Left hindlimb (tissue), 1 donor: ENCODE results near the gene SLC25A14.
A peak's percentile ranks its signal among the peaks of the same experiment; 100 is the strongest.
"Not testable (repeated sequence)": the region's sequence is repeated elsewhere in the genome, so short reads cannot be mapped to it uniquely, and the experiment has no call there.

ENCODE experiments used
- DNase-seq: peaks from one replicate; pipeline ENCODE4 v3.0.0-alpha.2; 2018

The SLC25A14 gene, protein sequence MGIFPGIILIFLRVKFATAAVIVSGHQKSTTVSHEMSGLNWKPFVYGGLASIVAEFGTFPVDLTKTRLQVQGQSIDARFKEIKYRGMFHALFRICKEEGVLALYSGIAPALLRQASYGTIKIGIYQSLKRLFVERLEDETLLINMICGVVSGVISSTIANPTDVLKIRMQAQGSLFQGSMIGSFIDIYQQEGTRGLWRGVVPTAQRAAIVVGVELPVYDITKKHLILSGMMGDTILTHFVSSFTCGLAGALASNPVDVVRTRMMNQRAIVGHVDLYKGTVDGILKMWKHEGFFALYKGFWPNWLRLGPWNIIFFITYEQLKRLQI

DNA sequence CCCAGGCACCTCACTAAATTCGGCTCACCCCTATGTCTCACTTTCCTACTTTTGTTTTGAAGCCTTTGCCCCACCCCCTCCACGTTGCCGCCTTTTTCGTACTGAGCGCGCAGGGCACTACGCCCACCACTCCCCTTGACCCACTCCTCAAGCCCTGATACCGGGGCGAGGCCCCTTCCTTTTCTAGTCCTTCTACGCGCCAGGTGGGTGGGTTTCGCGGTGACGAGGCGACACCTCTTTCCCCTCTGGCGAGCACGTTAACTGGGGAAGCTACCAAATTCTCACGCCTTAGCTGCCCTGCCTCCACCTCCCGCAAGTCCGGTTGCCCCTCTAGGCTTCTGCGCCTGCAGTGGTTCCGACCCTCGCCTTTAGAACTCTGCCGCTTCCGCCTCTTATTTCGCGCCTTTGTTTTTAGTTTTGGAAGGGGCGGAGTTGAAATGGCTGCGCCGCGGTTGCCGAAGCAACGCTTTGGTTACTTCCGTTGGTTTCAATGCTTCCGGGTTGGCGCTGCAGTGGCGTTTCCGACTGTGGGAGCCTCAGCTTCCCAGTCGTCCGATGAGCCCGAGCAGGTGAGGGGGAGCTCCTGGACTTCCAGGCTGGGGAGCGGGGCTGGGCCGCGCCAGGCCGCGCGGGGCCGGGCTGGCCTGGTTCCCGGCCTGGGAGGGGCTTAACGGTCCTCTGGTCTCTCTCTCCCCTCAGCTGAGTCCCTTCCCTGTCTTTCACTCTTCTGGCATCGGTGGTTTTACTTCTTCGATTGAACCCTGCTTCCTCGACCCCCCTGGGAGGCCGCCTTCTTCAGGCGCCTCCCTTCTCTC lies at the start of gene SLC25A14:
TSS of gene SLC25A14 (plus strand) at position 512 of the 815 bp plus-strand sequence. CDS start 360 bp downstream, outside the sequence.
- DNase-seq: peak; percentile 86

DNA sequence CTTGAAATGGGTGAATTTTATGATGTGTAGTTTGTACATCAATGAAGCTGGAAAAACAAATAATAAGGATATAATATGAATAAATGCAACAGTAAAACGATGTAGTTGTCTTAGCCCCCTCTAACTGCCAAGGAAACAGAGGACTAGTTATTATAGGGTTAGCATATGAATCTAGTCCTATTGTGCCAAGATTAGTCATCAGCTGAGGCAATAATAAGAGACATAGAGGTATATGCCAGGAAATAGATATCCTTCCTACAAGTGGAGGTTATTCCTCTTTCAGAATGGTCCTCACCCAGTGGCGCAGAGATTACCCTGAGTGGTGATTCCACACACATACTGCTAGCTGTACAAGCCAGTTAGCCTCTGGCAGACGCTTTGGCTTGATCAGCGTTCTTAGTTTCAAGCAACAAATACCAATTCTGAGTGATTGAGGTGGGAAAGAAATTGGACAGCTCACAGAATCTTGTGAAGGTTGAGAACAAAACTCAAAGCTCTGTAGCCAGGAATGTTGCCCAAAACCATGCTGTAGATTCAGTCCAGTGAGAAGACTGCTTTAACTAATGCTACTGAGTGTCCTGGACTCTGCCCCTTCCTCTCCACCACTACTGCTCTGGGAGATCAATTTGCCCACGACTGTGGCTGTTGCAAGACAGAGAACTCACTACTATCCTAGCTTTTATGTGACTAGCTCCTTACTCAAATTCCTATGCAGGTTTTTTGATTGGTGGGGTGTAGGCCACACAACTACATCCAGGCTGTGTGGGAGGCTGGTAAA lies 44.0 kb upstream of the SLC25A14 start:
- no peak for DNase-seq

DNA sequence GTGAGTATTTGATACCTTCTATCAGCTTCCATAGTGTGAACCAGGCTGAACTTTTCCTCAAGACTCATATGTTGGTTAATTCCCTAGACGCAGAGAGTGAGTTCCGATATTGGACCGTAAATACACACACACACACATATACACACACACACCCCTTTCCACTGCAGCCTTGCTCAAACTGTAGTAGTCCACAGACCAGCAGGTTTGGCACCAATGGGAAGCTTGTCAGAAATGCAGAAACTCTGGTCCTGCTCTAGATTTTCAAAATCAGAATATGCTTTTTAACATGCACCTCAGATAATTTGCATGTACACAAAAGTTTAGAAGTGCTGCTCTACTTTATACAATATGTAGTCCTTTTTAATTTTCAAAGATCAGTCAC lies 43.4 kb upstream of the SLC25A14 start:
- no peak for DNase-seq

DNA sequence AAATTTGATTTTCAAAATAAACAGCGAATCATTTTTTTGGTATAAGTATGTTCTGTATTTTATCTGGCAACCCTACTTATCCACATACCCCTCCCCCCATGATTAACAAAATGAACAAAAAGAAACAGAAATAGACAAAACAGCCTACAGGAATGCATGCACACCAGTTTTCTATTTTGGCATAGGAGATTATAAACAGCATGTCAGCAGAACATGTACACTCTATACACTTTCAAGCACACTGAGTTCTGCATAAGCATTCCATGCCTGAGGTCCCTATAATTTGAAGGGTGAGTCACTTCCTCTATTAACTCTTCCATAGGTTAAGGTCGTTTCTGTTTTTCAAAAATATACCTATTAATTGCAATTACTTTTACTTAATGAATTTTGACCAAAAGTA lies 43.0 kb upstream of the SLC25A14 start:
- no peak for DNase-seq

DNA sequence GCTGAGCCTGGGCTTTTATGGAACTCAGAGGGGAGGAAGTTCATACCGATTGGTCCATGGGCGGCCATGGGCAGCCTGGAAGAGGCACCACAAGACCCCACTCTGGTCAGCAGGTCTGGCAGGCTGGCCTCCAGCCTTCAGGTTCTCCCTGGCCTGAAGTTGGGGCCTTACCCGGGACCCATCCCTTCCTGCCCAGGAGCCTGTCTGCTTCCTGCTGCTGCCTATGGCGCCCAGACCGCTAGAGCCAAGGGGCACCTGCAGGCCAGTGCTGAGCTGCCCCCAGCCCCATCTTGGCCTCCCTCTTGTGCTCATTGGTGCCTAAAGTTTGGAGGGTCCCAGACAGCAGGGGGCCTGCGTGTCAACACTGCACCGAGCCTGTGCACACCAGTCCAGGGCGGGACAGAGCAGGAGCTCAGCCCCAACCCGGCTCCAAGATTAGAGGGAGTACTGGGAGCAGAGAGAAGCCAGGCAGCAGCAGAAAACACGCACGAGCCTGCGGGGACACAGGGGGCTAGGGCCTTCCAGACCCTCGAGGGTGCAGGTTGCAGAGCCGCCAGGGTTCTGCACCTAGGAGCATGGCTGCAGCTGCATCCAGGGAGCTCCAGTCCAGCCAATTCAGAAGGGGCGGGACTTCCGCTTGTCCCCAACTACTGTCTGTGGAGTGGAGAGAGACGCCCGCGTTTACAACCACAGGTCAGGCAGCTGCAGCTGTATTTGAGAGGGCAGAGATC lies 40.3 kb upstream of the SLC25A14 start:
- DNase-seq: no peak

DNA sequence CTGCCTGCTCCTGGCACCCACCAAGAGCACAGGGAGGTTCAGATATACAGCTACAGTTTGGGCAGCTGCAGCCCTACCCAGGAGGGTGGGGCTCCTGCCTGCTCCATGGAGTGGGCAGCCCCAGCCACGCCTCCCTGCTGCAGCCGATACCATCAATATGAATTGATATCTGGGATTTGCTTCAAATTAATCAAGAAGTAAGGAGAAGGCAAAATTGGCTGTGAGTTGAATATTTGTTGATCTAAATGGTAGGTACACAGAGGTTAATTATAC lies 39.8 kb upstream of the SLC25A14 start:
- no peak for DNase-seq

DNA sequence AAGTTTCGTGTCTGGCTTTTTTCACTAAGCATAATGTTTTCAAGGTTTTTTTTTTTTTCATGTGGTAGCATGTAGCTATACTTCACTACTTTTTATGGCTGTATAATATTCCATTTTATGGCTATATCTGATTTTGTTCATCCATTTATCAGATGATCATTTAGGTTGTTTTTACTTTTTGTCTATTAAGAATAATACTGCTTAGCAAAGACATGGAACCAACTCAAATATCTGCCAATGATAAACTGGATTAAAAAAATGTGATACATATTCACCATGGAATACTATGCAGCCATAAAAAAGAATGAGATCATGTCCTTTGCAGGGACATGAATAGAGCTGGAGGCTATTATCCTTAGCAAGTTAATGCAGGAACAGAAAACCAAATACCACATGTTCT lies 38.3 kb upstream of the SLC25A14 start:
- DNase-seq: no peak

DNA sequence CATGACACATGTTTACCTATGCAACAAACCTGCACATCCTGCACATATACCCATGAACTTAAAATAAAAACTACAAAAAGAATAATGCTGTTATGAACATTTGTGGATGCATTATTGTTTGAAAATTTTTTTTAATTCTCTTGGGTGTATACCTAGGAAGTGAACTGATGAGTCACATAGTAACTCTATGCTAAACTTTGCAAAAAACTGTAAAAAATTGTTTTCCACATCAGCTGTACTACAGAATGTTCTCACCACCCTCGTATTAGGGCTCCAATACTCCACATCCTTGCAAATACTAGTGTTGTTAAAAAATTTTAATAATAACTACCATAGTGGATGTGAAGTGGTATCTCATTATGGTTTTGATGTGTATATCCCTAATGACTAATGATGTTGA lies 37.7 kb upstream of the SLC25A14 start:
- no peak for DNase-seq

DNA sequence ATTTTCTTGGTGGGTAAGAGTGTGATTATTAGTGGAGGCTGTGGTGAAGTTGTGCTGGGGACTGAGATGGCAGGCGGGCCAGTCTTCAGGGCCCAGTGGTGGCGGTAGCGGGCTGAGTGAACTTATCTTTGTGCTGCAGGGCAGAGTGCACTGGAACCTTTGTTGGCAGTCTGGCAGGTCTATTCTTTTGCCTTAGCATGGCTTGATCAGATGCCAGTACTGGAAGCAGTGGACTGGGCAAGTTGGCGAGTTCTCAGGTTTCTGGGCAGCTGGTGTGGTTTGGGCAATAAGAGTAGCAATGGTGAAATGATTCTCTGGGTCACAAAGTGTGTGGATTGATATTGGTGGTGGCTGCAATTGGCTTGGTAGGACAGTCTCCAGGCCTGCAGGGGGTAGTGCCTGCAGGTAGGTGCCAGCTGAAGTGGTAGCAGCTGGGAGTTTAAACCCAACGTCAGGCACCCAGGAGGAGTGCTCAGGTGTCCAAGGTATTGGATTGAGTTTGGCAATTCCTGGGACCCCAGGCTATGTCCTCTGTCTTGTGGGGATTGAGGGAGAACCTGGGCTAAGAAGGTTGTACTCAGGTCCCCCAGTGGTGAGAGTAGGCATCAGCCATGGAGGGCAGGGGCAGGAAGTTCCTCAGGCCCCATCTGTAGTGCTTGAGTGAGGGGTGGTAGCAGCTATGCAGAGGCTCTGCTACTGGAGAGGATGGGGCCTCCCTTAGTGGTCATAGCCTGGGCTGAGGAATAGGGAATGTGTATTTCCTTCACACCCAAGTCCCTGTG lies 34.9 kb upstream of the SLC25A14 start:
- no peak for DNase-seq

DNA sequence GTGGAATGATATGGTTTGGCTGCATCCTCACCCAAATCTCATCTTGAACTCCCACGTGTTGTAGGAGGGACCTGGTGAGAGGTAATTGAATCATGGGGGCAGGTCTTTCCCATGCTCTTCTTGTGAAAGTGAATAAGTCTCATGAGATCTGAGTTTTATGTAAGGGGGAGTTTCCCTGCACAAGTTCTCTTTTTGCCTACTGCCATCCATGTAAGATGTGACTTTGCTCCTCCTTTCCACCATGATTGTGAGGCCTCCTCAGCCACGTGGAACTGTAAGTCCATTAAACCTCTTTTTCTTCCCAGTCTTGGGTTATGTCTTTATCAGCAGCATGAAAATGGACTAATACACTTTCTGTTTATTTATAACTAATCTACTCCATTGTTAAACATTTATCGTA lies 19.8 kb upstream of the SLC25A14 start:
- DNase-seq: not testable (repeated sequence)

DNA sequence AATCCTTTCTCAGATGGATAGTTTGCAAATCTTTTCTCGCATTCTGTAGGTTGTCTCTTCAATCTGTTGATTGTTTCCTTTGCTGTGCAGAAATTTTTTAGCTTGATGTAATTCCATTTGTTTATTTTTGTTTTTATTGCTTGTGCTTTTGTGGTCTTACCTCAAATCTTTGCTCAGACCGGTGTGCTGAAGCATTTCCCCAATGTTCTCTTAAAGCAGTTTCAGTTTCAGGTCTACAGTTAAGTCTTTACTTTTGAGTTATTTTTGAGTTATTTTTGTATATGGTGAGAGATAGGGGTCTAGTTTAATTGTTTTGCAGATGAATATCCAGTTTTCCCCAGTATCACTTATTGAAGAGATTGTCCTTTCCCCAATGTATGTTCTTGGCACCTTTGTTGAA lies 18.2 kb upstream of the SLC25A14 start:
- DNase-seq: no peak

DNA sequence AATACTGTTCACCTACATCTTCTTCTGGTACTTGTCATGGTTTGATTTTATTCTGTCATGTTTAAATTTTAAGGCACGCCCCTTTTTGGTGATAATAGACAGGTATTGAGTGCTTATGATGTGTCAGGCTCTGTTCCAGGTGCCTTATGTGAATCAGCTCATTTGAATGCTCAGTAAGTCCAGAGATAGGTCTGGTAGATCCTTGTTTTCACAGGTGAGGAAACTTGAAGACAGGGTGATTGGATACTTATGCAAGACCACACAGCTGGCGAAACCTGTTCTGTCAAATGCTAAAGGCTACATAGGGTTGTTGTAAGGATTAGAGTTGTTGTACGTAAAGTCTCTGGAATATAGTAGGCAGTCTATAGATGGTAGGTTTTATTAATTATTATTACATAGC lies 9.6 kb upstream of the SLC25A14 start:
- no peak for DNase-seq

DNA sequence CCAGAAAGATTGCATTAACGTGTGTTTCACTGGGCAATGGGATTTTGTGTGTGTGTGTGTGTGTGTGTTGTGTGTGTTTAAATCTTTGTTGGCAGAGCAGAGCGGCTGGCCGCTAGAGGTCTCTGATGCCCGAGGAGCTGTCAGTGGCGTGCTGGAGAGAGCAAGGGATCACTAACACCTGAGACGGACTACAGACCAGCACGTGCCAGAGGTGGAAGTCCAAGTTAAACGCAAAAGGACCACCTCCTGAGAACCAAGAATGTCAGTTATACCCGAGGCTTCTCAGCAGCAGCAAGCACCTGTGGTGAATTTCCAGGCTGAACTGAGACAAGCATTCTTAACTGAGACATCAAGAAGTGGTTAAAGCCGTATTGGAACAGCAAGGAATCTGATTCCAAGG lies 9.0 kb upstream of the SLC25A14 start:
- peak; percentile 37 for DNase-seq

DNA sequence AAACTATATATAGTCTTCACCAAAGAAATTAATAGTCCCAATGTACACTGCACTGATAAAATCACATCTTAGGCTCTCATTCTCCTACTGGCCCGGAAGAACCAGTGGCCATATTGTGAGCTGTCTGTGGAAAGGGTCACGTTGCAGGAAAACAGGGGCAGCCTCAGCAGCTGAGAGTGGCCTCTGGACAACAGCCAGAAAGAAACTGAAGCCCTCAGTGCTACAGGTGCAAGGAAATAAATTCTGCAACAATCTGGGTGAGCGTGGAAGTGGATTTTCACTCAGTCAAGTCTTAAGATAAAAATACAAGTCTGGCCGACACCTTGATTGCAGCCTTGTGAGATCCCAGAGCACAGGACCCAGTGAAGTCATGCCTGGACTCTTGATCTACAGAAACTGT lies 3.2 kb upstream of the SLC25A14 start:
- DNase-seq: no peak

DNA sequence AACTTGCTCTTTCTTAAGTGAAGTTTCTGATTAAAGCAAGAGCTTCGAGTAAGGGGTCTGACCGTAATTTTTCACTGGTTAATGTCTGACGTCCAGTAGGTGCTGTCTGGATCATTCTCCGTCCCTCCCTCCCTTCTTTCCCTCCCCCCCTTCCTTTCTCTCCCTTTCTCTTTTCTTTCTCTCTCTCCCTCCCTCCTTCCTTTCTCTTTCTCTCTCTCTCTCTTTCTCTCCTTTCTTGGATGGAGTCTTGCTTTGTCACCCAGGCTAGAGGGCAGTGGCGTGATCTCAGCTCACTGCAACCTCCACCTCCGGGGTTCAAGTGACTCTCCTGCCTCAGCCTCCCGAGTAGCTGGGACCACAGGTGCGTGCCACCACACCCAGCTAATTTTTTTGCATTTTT lies 850 bp upstream of the SLC25A14 start:
- not testable (repeated sequence) for DNase-seq

DNA sequence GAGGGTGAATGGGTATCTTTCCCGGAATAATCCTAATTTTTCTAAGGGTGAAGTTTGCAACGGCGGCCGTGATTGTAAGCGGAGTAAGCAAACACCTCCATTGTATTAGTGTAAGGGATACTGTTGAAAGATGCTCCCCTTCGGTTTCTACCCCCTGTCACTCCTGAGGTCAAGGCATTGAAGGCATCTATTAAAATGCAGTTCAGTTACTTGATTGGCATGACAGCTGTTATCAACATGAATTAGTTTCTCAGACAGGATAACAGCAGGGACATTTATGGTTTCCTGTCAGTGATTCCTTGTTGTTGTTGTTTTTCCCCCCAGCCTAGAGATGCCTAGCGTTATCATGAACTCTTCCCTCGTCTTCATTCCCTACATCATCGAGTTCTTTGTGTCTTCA lies 552 bp downstream of the SLC25A14 start:
- DNase-seq: no peak

DNA sequence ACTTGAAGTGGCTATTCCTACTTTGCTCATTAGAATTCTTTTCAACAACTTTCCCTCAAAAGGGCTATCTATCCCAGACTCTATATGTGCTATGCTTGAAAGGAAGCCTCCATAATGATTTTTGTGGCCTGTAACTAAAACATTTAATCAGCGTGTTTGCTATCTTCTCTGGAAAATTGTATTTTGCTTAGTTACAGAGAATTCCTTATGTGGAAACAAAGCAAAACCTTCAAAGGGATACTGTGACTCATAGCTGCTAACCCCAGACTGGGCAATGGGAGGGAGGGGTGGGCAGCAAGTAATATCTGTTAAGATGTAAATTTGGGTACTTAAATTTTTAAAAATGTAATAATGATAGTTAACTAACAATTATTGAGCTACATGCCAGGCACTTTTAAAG lies 3.7 kb downstream of the SLC25A14 start:
- DNase-seq: no peak

DNA sequence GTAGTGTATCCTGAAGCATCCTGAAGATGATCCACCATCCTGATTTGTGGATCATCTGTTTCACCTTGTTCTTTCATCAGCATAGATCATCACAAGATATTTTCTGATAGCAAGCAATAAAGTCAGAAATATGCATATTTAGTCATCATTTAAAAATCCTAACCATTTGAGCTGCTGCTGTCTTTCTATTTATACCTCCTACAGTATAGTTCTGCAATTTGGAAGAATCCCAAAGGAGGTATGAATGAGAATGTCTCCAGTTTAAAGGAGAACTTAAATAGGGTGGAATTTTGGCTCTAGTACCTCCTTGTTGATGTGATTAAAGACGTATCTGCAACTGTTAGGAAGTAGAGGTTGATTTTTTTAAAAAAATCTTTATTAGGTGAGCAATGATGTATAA lies 7.6 kb downstream of the SLC25A14 start:
- no peak for DNase-seq

DNA sequence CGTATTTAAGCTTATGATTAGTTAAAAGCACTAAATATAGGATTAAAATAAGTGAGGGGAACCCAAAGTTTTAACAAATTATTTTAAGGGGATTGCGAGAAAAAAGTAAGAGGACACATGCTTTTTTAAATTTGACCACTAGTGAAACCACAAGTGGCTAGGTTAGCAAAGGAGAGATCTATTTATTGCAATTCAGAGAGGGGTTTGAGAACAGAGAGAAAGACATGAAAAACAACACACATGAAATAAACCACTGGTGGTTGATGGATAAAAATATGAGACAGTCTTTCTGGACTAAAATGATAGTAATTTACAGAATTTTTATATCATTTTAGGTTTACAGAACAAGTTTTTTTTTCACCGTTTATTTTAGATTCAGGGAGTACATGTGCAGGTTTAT lies 11.8 kb downstream of the SLC25A14 start:
- no peak for DNase-seq

DNA sequence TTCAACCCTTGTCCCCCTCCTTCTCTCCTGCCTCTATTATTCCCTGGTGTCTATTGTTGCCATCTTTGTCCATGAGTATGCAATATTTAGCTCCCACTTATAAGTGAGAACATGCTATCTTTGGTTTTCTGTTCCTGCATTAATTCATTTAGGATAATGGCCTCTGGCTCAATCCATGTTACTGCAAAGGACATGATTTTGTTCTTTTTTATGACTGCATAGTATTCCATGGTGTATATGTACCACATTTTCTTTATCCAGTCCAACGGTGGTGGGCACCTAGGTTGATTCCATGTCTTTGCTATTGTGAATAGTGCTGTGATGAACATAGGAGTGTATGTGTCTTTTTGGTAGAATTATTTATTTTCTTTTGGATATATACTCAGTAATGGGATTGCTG lies 12.3 kb downstream of the SLC25A14 start:
- not testable (repeated sequence) for DNase-seq

DNA sequence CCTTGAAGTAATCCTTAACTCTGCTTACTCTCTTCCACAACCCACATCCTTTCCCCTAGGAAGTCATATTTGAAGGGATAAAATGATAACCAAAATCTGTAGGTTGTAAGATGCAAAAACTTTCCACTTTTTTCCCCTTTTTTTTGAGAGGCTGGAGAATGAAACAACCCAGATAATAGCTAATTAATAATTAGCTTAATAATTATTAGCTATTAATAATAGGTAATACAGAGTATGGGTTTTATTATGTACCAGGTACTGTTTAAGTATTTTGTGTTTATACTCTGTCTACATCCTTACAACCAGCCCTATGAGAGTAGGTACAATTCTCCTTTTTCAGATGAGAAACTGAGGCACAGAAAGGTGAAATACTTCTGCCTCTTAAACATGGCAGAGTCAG lies 36.4 kb downstream of the SLC25A14 start:
- DNase-seq: no peak

DNA sequence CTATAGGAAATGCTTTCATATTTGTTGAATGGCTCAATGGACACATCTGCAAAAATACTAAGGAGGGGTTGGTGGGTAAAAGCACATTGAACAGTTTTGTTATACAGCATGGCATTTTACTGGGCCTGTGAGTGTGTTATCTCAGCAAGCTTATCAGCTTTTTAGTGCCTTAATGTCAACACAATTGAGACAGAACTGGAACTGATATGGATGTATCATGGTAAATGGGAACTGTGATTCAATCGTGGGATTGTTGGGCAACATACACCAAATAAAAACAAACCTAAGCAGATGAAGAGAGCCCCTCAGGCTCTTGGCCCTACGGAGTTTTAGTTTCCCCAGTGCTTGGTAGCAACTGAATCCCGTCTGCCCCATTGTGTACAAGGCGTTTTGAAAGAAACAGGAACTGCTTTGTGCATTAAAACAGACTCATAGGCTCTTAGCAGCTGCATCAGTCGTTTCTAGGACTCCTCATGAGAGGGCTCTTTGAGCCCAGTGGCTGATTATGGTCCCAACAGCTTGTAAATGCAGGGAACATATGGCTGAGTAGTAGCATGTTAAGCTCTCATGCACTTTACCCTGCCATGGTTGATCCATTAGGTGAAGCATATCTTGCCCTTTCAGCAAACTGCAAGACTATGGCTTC lies 38.4 kb downstream of the SLC25A14 start:
- no peak for DNase-seq
